HL-60 (cell line): ENCODE results near the gene CXCR5.

ENCODE experiments used
- DNase-seq, 2 experiments: peaks; one replicate each; pipeline ENCODE4 v3.0.0-alpha.2; 2010 to 2020; ENCODE audit warnings: low read depth in 1 of 2, low spot score in 1 of 2
- H3K27ac ChIP-seq: fragments of 250-450 bp; sonication (Bioruptor Pico); replicated peaks from 2 replicates; pipeline ENCODE4 v1.5.1; 2020; ENCODE audit warnings: mild to moderate bottlenecking, moderate library complexity
- H3K27me3 ChIP-seq: fragments of 250-450 bp; sonication (Bioruptor Pico); 2 replicates; pipeline ENCODE4 v1.5.1; 2021; ENCODE audit warnings: mild to moderate bottlenecking, moderate library complexity; ENCODE audit not compliant: insufficient read depth, poor library complexity, severe bottlenecking
- H3K4me3 ChIP-seq: replicated peaks from 2 replicates; pipeline ENCODE4 v1.5.1; 2011; ENCODE audit warnings: mild to moderate bottlenecking, control low read depth, low read length; ENCODE audit not compliant: insufficient read depth
- GABPA ChIP-seq: IDR thresholded peaks from 2 replicates; pipeline ENCODE4 v1.6.1; 2012; ENCODE audit warnings: low read depth
- POLR2AphosphoS5 ChIP-seq: IDR thresholded peaks from 2 replicates; pipeline ENCODE4 v1.6.1; 2012; ENCODE audit warnings: low read depth
- SPI1 ChIP-seq: IDR thresholded peaks from 2 replicates; pipeline ENCODE4 v1.6.1; 2012; ENCODE audit warnings: low read depth, mild to moderate bottlenecking, borderline replicate concordance
- TF ChIP-seq, protein P1 (sequence below): IDR thresholded peaks from 2 replicates; pipeline ENCODE4 v1.6.1; 2012; ENCODE audit warnings: low read depth; ENCODE audit not compliant: insufficient replicate concordance
- TF ChIP-seq, protein P2 (sequence below): IDR thresholded peaks from one replicate; pipeline ENCODE4 v1.5.1; 2011; ENCODE audit warnings: low read length, control low read depth, inconsistent platforms; ENCODE audit not compliant: insufficient read depth

Gene CXCR5

DNA sequence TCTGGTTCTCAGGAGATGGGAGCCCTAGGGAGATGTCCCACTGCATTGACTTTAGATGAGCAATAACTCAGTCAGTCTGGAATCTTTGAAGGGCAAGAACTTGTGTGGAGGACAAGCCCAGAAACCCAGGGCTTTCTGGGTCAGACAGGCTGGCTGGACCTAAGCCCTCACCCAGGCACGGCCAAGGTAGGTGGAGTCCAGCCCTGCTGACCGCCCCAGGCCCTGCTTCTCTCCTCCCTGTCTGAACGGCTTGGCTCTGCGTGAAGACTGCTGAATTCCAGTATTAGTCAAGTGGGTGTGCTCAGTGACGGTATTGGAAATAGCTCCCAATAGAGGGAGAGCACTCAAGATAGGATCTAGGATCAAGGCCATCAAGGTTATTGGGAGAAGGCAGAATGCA is 6.1 kb downstream of the CXCR5 start:
- Histone ChIP-seq H3K27me3 (no peaks in the 10 kb centered on the region), H3K4me3 (no peak overlapping the region), H3K27ac (no peak overlapping the region)
- no peak for DNase-seq
- no peak for TF ChIP-seq SPI1
- TF ChIP-seq, protein P1, sequence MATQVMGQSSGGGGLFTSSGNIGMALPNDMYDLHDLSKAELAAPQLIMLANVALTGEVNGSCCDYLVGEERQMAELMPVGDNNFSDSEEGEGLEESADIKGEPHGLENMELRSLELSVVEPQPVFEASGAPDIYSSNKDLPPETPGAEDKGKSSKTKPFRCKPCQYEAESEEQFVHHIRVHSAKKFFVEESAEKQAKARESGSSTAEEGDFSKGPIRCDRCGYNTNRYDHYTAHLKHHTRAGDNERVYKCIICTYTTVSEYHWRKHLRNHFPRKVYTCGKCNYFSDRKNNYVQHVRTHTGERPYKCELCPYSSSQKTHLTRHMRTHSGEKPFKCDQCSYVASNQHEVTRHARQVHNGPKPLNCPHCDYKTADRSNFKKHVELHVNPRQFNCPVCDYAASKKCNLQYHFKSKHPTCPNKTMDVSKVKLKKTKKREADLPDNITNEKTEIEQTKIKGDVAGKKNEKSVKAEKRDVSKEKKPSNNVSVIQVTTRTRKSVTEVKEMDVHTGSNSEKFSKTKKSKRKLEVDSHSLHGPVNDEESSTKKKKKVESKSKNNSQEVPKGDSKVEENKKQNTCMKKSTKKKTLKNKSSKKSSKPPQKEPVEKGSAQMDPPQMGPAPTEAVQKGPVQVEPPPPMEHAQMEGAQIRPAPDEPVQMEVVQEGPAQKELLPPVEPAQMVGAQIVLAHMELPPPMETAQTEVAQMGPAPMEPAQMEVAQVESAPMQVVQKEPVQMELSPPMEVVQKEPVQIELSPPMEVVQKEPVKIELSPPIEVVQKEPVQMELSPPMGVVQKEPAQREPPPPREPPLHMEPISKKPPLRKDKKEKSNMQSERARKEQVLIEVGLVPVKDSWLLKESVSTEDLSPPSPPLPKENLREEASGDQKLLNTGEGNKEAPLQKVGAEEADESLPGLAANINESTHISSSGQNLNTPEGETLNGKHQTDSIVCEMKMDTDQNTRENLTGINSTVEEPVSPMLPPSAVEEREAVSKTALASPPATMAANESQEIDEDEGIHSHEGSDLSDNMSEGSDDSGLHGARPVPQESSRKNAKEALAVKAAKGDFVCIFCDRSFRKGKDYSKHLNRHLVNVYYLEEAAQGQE, result no peak
- no peak for TF ChIP-seq GABPA
- TF ChIP-seq, protein P2, sequence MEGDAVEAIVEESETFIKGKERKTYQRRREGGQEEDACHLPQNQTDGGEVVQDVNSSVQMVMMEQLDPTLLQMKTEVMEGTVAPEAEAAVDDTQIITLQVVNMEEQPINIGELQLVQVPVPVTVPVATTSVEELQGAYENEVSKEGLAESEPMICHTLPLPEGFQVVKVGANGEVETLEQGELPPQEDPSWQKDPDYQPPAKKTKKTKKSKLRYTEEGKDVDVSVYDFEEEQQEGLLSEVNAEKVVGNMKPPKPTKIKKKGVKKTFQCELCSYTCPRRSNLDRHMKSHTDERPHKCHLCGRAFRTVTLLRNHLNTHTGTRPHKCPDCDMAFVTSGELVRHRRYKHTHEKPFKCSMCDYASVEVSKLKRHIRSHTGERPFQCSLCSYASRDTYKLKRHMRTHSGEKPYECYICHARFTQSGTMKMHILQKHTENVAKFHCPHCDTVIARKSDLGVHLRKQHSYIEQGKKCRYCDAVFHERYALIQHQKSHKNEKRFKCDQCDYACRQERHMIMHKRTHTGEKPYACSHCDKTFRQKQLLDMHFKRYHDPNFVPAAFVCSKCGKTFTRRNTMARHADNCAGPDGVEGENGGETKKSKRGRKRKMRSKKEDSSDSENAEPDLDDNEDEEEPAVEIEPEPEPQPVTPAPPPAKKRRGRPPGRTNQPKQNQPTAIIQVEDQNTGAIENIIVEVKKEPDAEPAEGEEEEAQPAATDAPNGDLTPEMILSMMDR, result no peak
- no peak for TF ChIP-seq POLR2AphosphoS5

DNA sequence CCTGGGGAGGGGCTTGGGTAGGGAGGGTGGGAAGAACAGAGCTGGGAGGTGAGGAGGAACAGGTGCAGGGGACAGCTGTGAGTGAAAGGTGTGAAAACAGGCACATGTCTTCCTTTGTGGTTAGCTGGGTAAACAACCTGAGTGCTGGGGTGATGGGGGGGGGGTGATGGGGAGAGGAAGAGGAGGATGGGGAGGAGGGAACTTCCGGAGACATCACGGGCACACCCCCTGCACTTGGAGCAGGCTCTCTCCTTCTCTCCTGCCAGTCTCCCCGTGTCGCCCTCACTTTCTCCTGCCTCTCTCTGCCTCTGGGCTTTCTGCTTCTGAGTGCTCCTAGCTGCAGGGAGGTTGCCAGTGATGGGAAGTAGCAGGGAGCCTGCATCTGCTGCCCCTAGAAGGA is 8.8 kb downstream of the CXCR5 start:
- no peak for DNase-seq
- Histone ChIP-seq H3K27me3 (no peaks in the 10 kb centered on the region), H3K4me3 (no peak overlapping the region), H3K27ac (no peak overlapping the region)
- TF ChIP-seq GABPA, result no peak
- TF ChIP-seq, protein P2, result no peak
- TF ChIP-seq SPI1, result no peak
- TF ChIP-seq, protein P1, result no peak
- no peak for TF ChIP-seq POLR2AphosphoS5

DNA sequence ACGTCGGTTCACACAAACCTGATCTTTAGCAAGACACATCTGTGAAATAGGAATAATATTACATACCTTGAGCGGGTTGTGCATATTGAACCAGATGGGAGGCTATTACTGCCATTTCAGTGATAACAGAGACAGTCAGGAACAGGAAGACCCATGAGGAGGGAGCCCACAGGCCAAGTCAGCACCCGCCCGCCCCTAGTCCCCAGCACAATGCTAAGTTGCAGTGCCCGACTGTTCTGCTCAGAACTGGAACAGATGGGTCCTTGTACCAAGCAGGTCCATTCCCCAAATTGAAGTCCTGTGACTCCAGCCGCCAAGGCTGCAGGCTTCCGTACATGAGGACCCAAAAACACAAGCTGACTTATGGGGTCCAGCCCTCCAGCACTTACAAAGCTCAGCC is 9.3 kb downstream of the CXCR5 start:
- TF ChIP-seq, protein P2, result no peak
- TF ChIP-seq GABPA (no peak), POLR2AphosphoS5 (no peak), SPI1 (no peak)
- TF ChIP-seq, protein P1, result no peak
- no peak overlapping the region for H3K27ac ChIP-seq

More for the DNA sequence above, 9.3 kb downstream of the CXCR5 start:
- H3K27me3 ChIP-seq, result no peaks in the 10 kb centered on the region
- no peak overlapping the region for H3K4me3 ChIP-seq
- DNase-seq, result no peak
